Stimulated activated memory B cell treated with anti-CD40 and anti-IgM and Interleukin-4, amounts not matched to agents 10 μg/mL and 1 μg/mL and 100 μg/mL, for 72 hours (primary cell): ENCODE data around the gene TTLL12.

ENCODE experiments used
- ATAC-seq: fragments of 150-1000 bp; cut with Tn5 transposase; 2 replicates; pipeline ENCODE4 v1.10.0; 2021
- H3K27ac Mint-ChIP-seq: one replicate; pipeline ENCODE4 v1.8.0; 2022; ENCODE audit warnings: mild to moderate bottlenecking, mixed read lengths
- H3K27me3 Mint-ChIP-seq: one replicate; pipeline ENCODE4 v1.8.0; 2022; ENCODE audit warnings: mixed read lengths
- H3K36me3 Mint-ChIP-seq: one replicate; pipeline ENCODE4 v1.8.0; 2022; ENCODE audit warnings: mixed read lengths
- H3K4me1 Mint-ChIP-seq: one replicate; pipeline ENCODE4 v1.8.0; 2022; ENCODE audit warnings: mixed read lengths
- H3K4me3 Mint-ChIP-seq: one replicate; pipeline ENCODE4 v1.8.0; 2022; ENCODE audit warnings: mild to moderate bottlenecking, moderate library complexity, mixed read lengths
- H3K9me3 Mint-ChIP-seq: one replicate; pipeline ENCODE4 v1.8.0; 2022; ENCODE audit warnings: mixed read lengths

The TTLL12 gene

GRCh38 chr22:43222262-43222661, 35.3 kb upstream of the TTLL12 start:
- Mint-ChIP-seq H3K36me3 (no peaks in the 10 kb centered on the region), H3K27ac (no peak overlapping the region), H3K4me3 (no peak overlapping the region), H3K9me3 (peaks cover 2% of the 10 kb centered on the region), H3K27me3 (peaks cover 60% of the 10 kb centered on the region), H3K4me1 (no peaks in the 10 kb centered on the region)
- ATAC-seq = no peak

GRCh38 chr22:43220625-43221380, 33.9 kb upstream of the TTLL12 start:
- no peak for ATAC-seq
- Mint-ChIP-seq H3K9me3 (peaks cover 2% of the 10 kb centered on the region), H3K36me3 (no peaks in the 10 kb centered on the region), H3K27me3 (peaks cover 58% of the 10 kb centered on the region), H3K4me1 (no peaks in the 10 kb centered on the region), H3K4me3 (no peak overlapping the region), H3K27ac (no peak overlapping the region)

- no peak for ATAC-seq
- no peak overlapping the region for H3K27ac Mint-ChIP-seq
- peaks cover 55% of the 10 kb centered on the region for H3K27me3 Mint-ChIP-seq
- H3K9me3 Mint-ChIP-seq = peaks cover 2% of the 10 kb centered on the region
- H3K36me3 Mint-ChIP-seq = no peaks in the 10 kb centered on the region
- no peaks in the 10 kb centered on the region for H3K4me1 Mint-ChIP-seq
- no peak overlapping the region for H3K4me3 Mint-ChIP-seq
Measured at GRCh38 chr22:43218786-43219185, 31.9 kb upstream of the TTLL12 start.

- Mint-ChIP-seq H3K4me1 (no peaks in the 10 kb centered on the region), H3K27ac (no peak overlapping the region), H3K27me3 (peaks cover 55% of the 10 kb centered on the region), H3K4me3 (no peak overlapping the region), H3K9me3 (peaks cover 2% of the 10 kb centered on the region), H3K36me3 (no peaks in the 10 kb centered on the region)
- ATAC-seq = no peak
Measured at GRCh38 chr22:43217285-43218030, 30.5 kb upstream of the TTLL12 start.

GRCh38 chr22:43216738-43217137, 29.8 kb upstream of the TTLL12 start:
- Mint-ChIP-seq H3K4me3 (no peak overlapping the region), H3K4me1 (no peaks in the 10 kb centered on the region), H3K27ac (no peak overlapping the region), H3K36me3 (no peaks in the 10 kb centered on the region), H3K9me3 (peaks cover 2% of the 10 kb centered on the region), H3K27me3 (peaks cover 55% of the 10 kb centered on the region)
- no peak for ATAC-seq

- H3K27me3 Mint-ChIP-seq = peaks cover 59% of the 10 kb centered on the region
- H3K4me1 Mint-ChIP-seq = no peaks in the 10 kb centered on the region
- ATAC-seq = no peak
- no peaks in the 10 kb centered on the region for H3K36me3 Mint-ChIP-seq
- H3K27ac Mint-ChIP-seq = no peak overlapping the region
- H3K9me3 Mint-ChIP-seq = peaks cover 2% of the 10 kb centered on the region
- no peak overlapping the region for H3K4me3 Mint-ChIP-seq
Measured at GRCh38 chr22:43213962-43214361, 27.0 kb upstream of the TTLL12 start.

GRCh38 chr22:43213051-43213450, 26.1 kb upstream of the TTLL12 start:
- no peaks in the 10 kb centered on the region for H3K36me3 Mint-ChIP-seq
- ATAC-seq = no peak
- no peaks in the 10 kb centered on the region for H3K4me1 Mint-ChIP-seq
- no peak overlapping the region for H3K27ac Mint-ChIP-seq
- H3K9me3 Mint-ChIP-seq = peaks cover 2% of the 10 kb centered on the region
- no peak overlapping the region for H3K4me3 Mint-ChIP-seq
- H3K27me3 Mint-ChIP-seq = peaks cover 59% of the 10 kb centered on the region

- no peak overlapping the region for H3K27ac Mint-ChIP-seq
- no peak overlapping the region for H3K4me3 Mint-ChIP-seq
- H3K36me3 Mint-ChIP-seq = no peaks in the 10 kb centered on the region
- peaks cover 59% of the 10 kb centered on the region for H3K27me3 Mint-ChIP-seq
- no peak for ATAC-seq
- H3K9me3 Mint-ChIP-seq = peaks cover 2% of the 10 kb centered on the region
- H3K4me1 Mint-ChIP-seq = peaks cover 4% of the 10 kb centered on the region
Measured at GRCh38 chr22:43212434-43212952, 25.6 kb upstream of the TTLL12 start.

GRCh38 chr22:43211941-43212433, 25.1 kb upstream of the TTLL12 start:
- Mint-ChIP-seq H3K36me3 (no peaks in the 10 kb centered on the region), H3K9me3 (no peaks in the 10 kb centered on the region), H3K27ac (no peak overlapping the region), H3K4me1 (peaks cover 5% of the 10 kb centered on the region), H3K27me3 (peaks cover 59% of the 10 kb centered on the region), H3K4me3 (no peak overlapping the region)
- ATAC-seq = no peak

- H3K4me3 Mint-ChIP-seq = no peak overlapping the region
- no peak overlapping the region for H3K27ac Mint-ChIP-seq
- peaks cover 4% of the 10 kb centered on the region for H3K9me3 Mint-ChIP-seq
- H3K4me1 Mint-ChIP-seq = peaks cover 15% of the 10 kb centered on the region
- no peaks in the 10 kb centered on the region for H3K36me3 Mint-ChIP-seq
- H3K27me3 Mint-ChIP-seq = peaks cover 68% of the 10 kb centered on the region
- ATAC-seq = no peak
Measured at GRCh38 chr22:43210631-43211515, 23.9 kb upstream of the TTLL12 start.

GRCh38 chr22:43209971-43210370, 23.0 kb upstream of the TTLL12 start:
- H3K4me3 Mint-ChIP-seq = no peak overlapping the region
- peaks cover 5% of the 10 kb centered on the region for H3K9me3 Mint-ChIP-seq
- H3K27me3 Mint-ChIP-seq = peaks cover 63% of the 10 kb centered on the region
- no peaks in the 10 kb centered on the region for H3K36me3 Mint-ChIP-seq
- no peak overlapping the region for H3K27ac Mint-ChIP-seq
- H3K4me1 Mint-ChIP-seq = peaks cover 15% of the 10 kb centered on the region
- no peak for ATAC-seq

- H3K4me3 Mint-ChIP-seq = no peak overlapping the region
- H3K27me3 Mint-ChIP-seq = peaks cover 59% of the 10 kb centered on the region
- no peak for ATAC-seq
- H3K36me3 Mint-ChIP-seq = no peaks in the 10 kb centered on the region
- peaks cover 5% of the 10 kb centered on the region for H3K9me3 Mint-ChIP-seq
- no peak overlapping the region for H3K27ac Mint-ChIP-seq
- peaks cover 15% of the 10 kb centered on the region for H3K4me1 Mint-ChIP-seq
Measured at GRCh38 chr22:43209523-43209890, 22.6 kb upstream of the TTLL12 start.

- Mint-ChIP-seq H3K36me3 (no peaks in the 10 kb centered on the region), H3K4me3 (no peak overlapping the region), H3K27ac (no peak overlapping the region), H3K27me3 (peaks cover 59% of the 10 kb centered on the region), H3K9me3 (peaks cover 5% of the 10 kb centered on the region), H3K4me1 (peaks cover 15% of the 10 kb centered on the region)
- ATAC-seq = no peak
Measured at GRCh38 chr22:43208703-43209522, 22.0 kb upstream of the TTLL12 start.
